Parathyroid adenoma (tissue), 2 donors: ENCODE results near the gene KRT77.

Experiments used
- H2AFZ ChIP-seq: fragments of 300-600 bp; sonication (generic); one replicate; pipeline ENCODE4 v1.7.0; 2017; ENCODE audit warnings: antibody characterized with exemption, mild to moderate bottlenecking
- H3K27ac ChIP-seq: fragments of 300-600 bp; sonication (generic); one replicate; pipeline ENCODE4 v1.7.0; 2017
- H3K27me3 ChIP-seq: fragments of 300-600 bp; sonication (generic); one replicate; pipeline ENCODE4 v1.7.0; 2017; ENCODE audit warnings: low read length; ENCODE audit not compliant: control insufficient read depth, insufficient read depth
- H3K36me3 ChIP-seq: fragments of 300-600 bp; sonication (generic); one replicate; pipeline ENCODE4 v1.7.0; 2017; ENCODE audit warnings: low read length; ENCODE audit not compliant: control insufficient read depth, insufficient read depth
- H3K4me1 ChIP-seq: fragments of 300-600 bp; sonication (generic); one replicate; pipeline ENCODE4 v1.7.0; 2017; ENCODE audit warnings: control low read depth
- H3K4me2 ChIP-seq: fragments of 300-600 bp; sonication (generic); one replicate; pipeline ENCODE4 v1.7.0; 2017; ENCODE audit warnings: low read length
- H3K4me3 ChIP-seq: fragments of 300-600 bp; sonication (generic); one replicate; pipeline ENCODE4 v1.7.0; 2017; ENCODE audit warnings: low read depth, low read length
- H3K79me2 ChIP-seq: fragments of 300-600 bp; sonication (generic); one replicate; pipeline ENCODE4 v1.7.0; 2017; ENCODE audit warnings: control low read depth
- H3K9ac ChIP-seq: fragments of 300-600 bp; sonication (generic); one replicate; pipeline ENCODE4 v1.7.0; 2017; ENCODE audit warnings: mild to moderate bottlenecking
- H3K9me3 ChIP-seq: fragments of 300-600 bp; sonication (generic); one replicate; pipeline ENCODE4 v1.7.0; 2017; ENCODE audit warnings: low read length; ENCODE audit not compliant: control insufficient read depth
- CTCF ChIP-seq: fragments of 300-600 bp; sonication (generic); IDR thresholded peaks from one replicate; pipeline ENCODE4 v1.7.0; 2017; ENCODE audit warnings: antibody characterized with exemption, mild to moderate bottlenecking
- donor health status: primary hyperparathyroidism.

Gene KRT77

GRCh38 chr12:52681526-52682380 is 21.6 kb downstream of the KRT77 start:
- Histone ChIP-seq H3K4me3 (no peak overlapping the region), H3K79me2 (no peaks in the 10 kb centered on the region), H3K9ac (no peak overlapping the region), H3K27ac (no peak overlapping the region), H3K27me3 (no peaks in the 10 kb centered on the region), H3K9me3 (no peaks in the 10 kb centered on the region), H3K36me3 (no peaks in the 10 kb centered on the region), H3K4me2 (no peak overlapping the region), H2AFZ (no peak overlapping the region), H3K4me1 (peaks cover 5% of the 10 kb centered on the region)
- no peak for TF ChIP-seq CTCF

- H3K4me3 ChIP-seq: no peak within 1 kb of the TSS
- H3K9me3 ChIP-seq: no peaks in the 10 kb centered on the region
- no peak within 1 kb of the TSS for H3K9ac ChIP-seq
- no peaks in the 10 kb centered on the region for H3K27me3 ChIP-seq
- H3K79me2 ChIP-seq: no peaks in the 10 kb centered on the region
- H3K4me1 ChIP-seq: no peaks in the 10 kb centered on the region
- H2AFZ ChIP-seq: no peak within 1 kb of the TSS
- H3K36me3 ChIP-seq: no peaks in the 10 kb centered on the region
- H3K27ac ChIP-seq: no peak within 1 kb of the TSS
- TF ChIP-seq CTCF: no peak
- no peak within 1 kb of the TSS for H3K4me2 ChIP-seq
These were observed 23.0 kb downstream of the KRT77 start, which contains the start of gene KRT1 for GRCh38 chr12:52680363-52680762. TSS of gene KRT1 (minus strand) at chr12:52680407. CDS start at chr12:52680348, 59 bp downstream.

- Histone ChIP-seq H3K79me2 (no peaks in the 10 kb centered on the region), H3K4me1 (no peaks in the 10 kb centered on the region), H3K4me2 (no peak overlapping the region), H3K9ac (no peak overlapping the region), H3K36me3 (no peaks in the 10 kb centered on the region), H3K4me3 (no peak overlapping the region), H3K27me3 (no peaks in the 10 kb centered on the region), H2AFZ (no peak overlapping the region), H3K9me3 (no peaks in the 10 kb centered on the region), H3K27ac (no peak overlapping the region)
- TF ChIP-seq CTCF: no peak
These were observed 23.4 kb downstream of the KRT77 start for GRCh38 chr12:52679875-52680274.

GRCh38 chr12:52677671-52678070 is 25.7 kb downstream of the KRT77 start:
- Histone ChIP-seq H3K27me3 (no peaks in the 10 kb centered on the region), H3K4me3 (no peak overlapping the region), H3K79me2 (no peaks in the 10 kb centered on the region), H3K4me1 (no peaks in the 10 kb centered on the region), H2AFZ (no peak overlapping the region), H3K9me3 (no peaks in the 10 kb centered on the region), H3K27ac (no peak overlapping the region), H3K36me3 (no peaks in the 10 kb centered on the region), H3K4me2 (no peak overlapping the region), H3K9ac (no peak overlapping the region)
- TF ChIP-seq CTCF: no peak

- Histone ChIP-seq H3K9me3 (no peaks in the 10 kb centered on the region), H3K27ac (no peak overlapping the region), H3K79me2 (no peaks in the 10 kb centered on the region), H3K4me2 (no peak overlapping the region), H3K36me3 (no peaks in the 10 kb centered on the region), H2AFZ (no peak overlapping the region), H3K4me1 (no peaks in the 10 kb centered on the region), H3K4me3 (no peak overlapping the region), H3K27me3 (no peaks in the 10 kb centered on the region), H3K9ac (no peak overlapping the region)
- TF ChIP-seq CTCF: no peak
These were observed 26.2 kb downstream of the KRT77 start for GRCh38 chr12:52677126-52677525.
